ENCODE results near the gene SYK.

SYK gene

DNA sequence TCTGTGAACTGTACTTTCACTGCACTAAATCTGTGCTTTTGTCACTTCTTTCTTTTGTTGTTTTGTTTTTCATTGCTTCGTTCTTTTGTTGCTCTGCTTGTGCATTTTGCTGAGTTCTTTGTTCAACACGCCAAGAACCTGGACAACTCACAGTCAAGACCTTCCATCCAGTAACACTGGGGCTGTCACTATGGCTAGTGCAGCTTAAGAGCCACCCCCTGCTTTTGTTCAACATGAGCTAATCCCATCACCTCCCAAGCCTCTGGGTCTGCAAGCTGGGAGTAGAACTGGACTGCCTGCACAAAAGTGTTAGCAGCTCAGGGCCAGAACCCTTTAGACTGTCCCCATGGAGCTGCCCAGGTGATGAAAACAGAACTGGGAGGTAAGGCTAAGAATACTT, 143.7 kb downstream of the SYK start:
- TF ChIP-seq, protein P1, sequence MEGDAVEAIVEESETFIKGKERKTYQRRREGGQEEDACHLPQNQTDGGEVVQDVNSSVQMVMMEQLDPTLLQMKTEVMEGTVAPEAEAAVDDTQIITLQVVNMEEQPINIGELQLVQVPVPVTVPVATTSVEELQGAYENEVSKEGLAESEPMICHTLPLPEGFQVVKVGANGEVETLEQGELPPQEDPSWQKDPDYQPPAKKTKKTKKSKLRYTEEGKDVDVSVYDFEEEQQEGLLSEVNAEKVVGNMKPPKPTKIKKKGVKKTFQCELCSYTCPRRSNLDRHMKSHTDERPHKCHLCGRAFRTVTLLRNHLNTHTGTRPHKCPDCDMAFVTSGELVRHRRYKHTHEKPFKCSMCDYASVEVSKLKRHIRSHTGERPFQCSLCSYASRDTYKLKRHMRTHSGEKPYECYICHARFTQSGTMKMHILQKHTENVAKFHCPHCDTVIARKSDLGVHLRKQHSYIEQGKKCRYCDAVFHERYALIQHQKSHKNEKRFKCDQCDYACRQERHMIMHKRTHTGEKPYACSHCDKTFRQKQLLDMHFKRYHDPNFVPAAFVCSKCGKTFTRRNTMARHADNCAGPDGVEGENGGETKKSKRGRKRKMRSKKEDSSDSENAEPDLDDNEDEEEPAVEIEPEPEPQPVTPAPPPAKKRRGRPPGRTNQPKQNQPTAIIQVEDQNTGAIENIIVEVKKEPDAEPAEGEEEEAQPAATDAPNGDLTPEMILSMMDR (IDR thresholded peaks at IDR 0.05; ENCODE audit: insufficient read depth, low read depth, low read length, missing control alignments): no peak
- no peak for DNase-seq (ENCODE audit: low read depth)
- no peak overlapping the region for H3K4me3 ChIP-seq (ENCODE audit: low read depth, low read length)

- TF ChIP-seq, protein P1 (IDR thresholded peaks at IDR 0.05; ENCODE audit: insufficient read depth, low read depth, low read length, missing control alignments): no peak
- H3K4me3 ChIP-seq (ENCODE audit: low read depth, low read length): no peak overlapping the region
- DNase-seq (ENCODE audit: low read depth): no peak
Measured at GRCh38 chr9:90946982-90947381, 145.4 kb downstream of the SYK start.

Data from GM12865 (cell line).